Measurements from ENCODE around the gene NUDCD3. TPM values are rescaled to one million over a fixed set of nuclear protein-coding genes. Genes with fewer than 3 reads are reported as not detected.

Gene NUDCD3
- total and polyA plus RNA-seq, 4 experiments from 2014 or later: 55.2 to 108 (median 80.9) TPM

- ChIA-PET CTCF (ENCODE audit: partially characterized antibody) (no interaction called here), POLR2A (ENCODE audit: partially characterized antibody) (interaction anchor here (0.6 to 1.8 kb wide), 2 partner anchors 21 to 62 kb away, joined by 3 to 4 read pairs; partner anchors contain the start of gene NUDCD3)
- Mint-ChIP-seq H3K36me3 (peaks cover 58 to 80% of the 10 kb centered on the region in 2 donors), H3K27ac (peak overlapping the region in 2 of 7 donors; percentile 35 to 53), H3K4me3 (peak overlapping the region in 1 of 8 donors; percentile 4), H3K27me3 (no peaks in the 10 kb centered on the region), H3K9me3 (no peaks in the 10 kb centered on the region), H3K4me1 (peaks cover 40 to 82% (median 62%) of the 10 kb centered on the region in 4 donors)
- Histone ChIP-seq H3K27ac (ENCODE audit: low read depth, low read length) (no peak overlapping the region), H3K27me3 (ENCODE audit: insufficient read depth, low read length) (no peaks in the 10 kb centered on the region), H3K4me3 (ENCODE audit: low read length in 2 of 2) (no peak overlapping the region), H3K36me3 (ENCODE audit: insufficient read depth, low read length) (peaks cover 35% of the 10 kb centered on the region), H3K4me1 (ENCODE audit: insufficient read depth, low read length) (peaks cover 33% of the 10 kb centered on the region), H3K9me3 (ENCODE audit: control insufficient read depth in 1 of 2, low read length in 2 of 2) (no peaks in the 10 kb centered on the region)
- intact Hi-C loops (cut with micrococcal nuclease): no loop called here
- no peak for DNase-seq
These were observed 20.4 kb downstream of the NUDCD3 start for GRCh38 chr7:44470135-44470479.

GRCh38 chr7:44469461-44470134 is 20.9 kb downstream of the NUDCD3 start:
- CTCF ChIA-PET (ENCODE audit: partially characterized antibody): no interaction called here
- peaks cover 33% of the 10 kb centered on the region for H3K4me1 ChIP-seq (ENCODE audit: insufficient read depth, low read length)
- no peaks in the 10 kb centered on the region for H3K9me3 Mint-ChIP-seq
- peak overlapping the region in 1 of 8 donors; percentile 4 for H3K4me3 Mint-ChIP-seq
- peaks cover 41 to 83% (median 61%) of the 10 kb centered on the region in 4 donors for H3K4me1 Mint-ChIP-seq
- intact Hi-C loops (cut with micrococcal nuclease): loop anchor here (10.0 kb wide), 1 partner anchor 55 kb away; no protein-coding TSS in a partner anchor
- no peaks in the 10 kb centered on the region for H3K27me3 Mint-ChIP-seq
- DNase-seq: no peak
- POLR2A ChIA-PET (ENCODE audit: partially characterized antibody): interaction anchor here (0.6 to 1.8 kb wide), 2 partner anchors 21 to 62 kb away, joined by 3 to 4 read pairs; partner anchors contain the start of gene NUDCD3
- peaks cover 33% of the 10 kb centered on the region for H3K36me3 ChIP-seq (ENCODE audit: insufficient read depth, low read length)
- no peaks in the 10 kb centered on the region for H3K9me3 ChIP-seq (ENCODE audit: control insufficient read depth in 1 of 2, low read length in 2 of 2)
- peaks cover 59 to 80% of the 10 kb centered on the region in 2 donors for H3K36me3 Mint-ChIP-seq
- H3K4me3 ChIP-seq (ENCODE audit: low read length in 2 of 2): no peak overlapping the region
- no peaks in the 10 kb centered on the region for H3K27me3 ChIP-seq (ENCODE audit: insufficient read depth, low read length)
- H3K27ac ChIP-seq (ENCODE audit: low read depth, low read length): no peak overlapping the region
- H3K27ac Mint-ChIP-seq: peak overlapping the region in 4 of 7 donors; percentile 16 to 84 (median 70)

GRCh38 chr7:44467217-44467548 is 23.3 kb downstream of the NUDCD3 start:
- DNase-seq: no peak
- intact Hi-C loops (cut with micrococcal nuclease): loop anchor here (10.0 kb wide), 1 partner anchor 52 kb away; no protein-coding TSS in a partner anchor
- H3K27ac Mint-ChIP-seq: no peak overlapping the region
- peaks cover 41% of the 10 kb centered on the region for H3K4me1 ChIP-seq (ENCODE audit: insufficient read depth, low read length)
- H3K27me3 Mint-ChIP-seq: no peaks in the 10 kb centered on the region
- H3K27ac ChIP-seq (ENCODE audit: low read depth, low read length): no peak overlapping the region
- peak overlapping the region in 1 of 8 donors; percentile 30 for H3K4me3 Mint-ChIP-seq
- peaks cover 41 to 67% of the 10 kb centered on the region in 2 donors for H3K36me3 Mint-ChIP-seq
- no peaks in the 10 kb centered on the region for H3K27me3 ChIP-seq (ENCODE audit: insufficient read depth, low read length)
- no peaks in the 10 kb centered on the region for H3K9me3 ChIP-seq (ENCODE audit: control insufficient read depth in 1 of 2, low read length in 2 of 2)
- H3K36me3 ChIP-seq (ENCODE audit: insufficient read depth, low read length): peaks cover 23% of the 10 kb centered on the region
- ChIA-PET POLR2A (ENCODE audit: partially characterized antibody) (no interaction called here), CTCF (ENCODE audit: partially characterized antibody) (no interaction called here)
- no peak overlapping the region for H3K4me3 ChIP-seq (ENCODE audit: low read length in 2 of 2)
- peaks cover 37 to 78% (median 58%) of the 10 kb centered on the region in 4 donors for H3K4me1 Mint-ChIP-seq
- no peaks in the 10 kb centered on the region for H3K9me3 Mint-ChIP-seq

GRCh38 chr7:44466300-44467216 is 23.9 kb downstream of the NUDCD3 start:
- peaks cover 19% of the 10 kb centered on the region for H3K36me3 ChIP-seq (ENCODE audit: insufficient read depth, low read length)

GRCh38 chr7:44465490-44465889 is 25.0 kb downstream of the NUDCD3 start:
- Histone ChIP-seq H3K36me3 (ENCODE audit: insufficient read depth, low read length) (peaks cover 18% of the 10 kb centered on the region), H3K9me3 (ENCODE audit: control insufficient read depth in 1 of 2, low read length in 2 of 2) (no peaks in the 10 kb centered on the region), H3K27me3 (ENCODE audit: insufficient read depth, low read length) (no peaks in the 10 kb centered on the region), H3K4me3 (ENCODE audit: low read length in 2 of 2) (no peak overlapping the region), H3K4me1 (ENCODE audit: insufficient read depth, low read length) (peaks cover 45% of the 10 kb centered on the region), H3K27ac (ENCODE audit: low read depth, low read length) (no peak overlapping the region)
- Mint-ChIP-seq H3K36me3 (peaks cover 38 to 62% of the 10 kb centered on the region in 2 donors), H3K9me3 (no peaks in the 10 kb centered on the region), H3K4me3 (no peak overlapping the region), H3K4me1 (peaks cover 45 to 84% (median 66%) of the 10 kb centered on the region in 4 donors), H3K27me3 (no peaks in the 10 kb centered on the region), H3K27ac (peak overlapping the region in 1 of 7 donors; percentile 10)
- DNase-seq: no peak
- intact Hi-C loops (cut with micrococcal nuclease): loop anchor here (10.0 kb wide), 1 partner anchor 51 kb away; no protein-coding TSS in a partner anchor
- ChIA-PET CTCF (ENCODE audit: partially characterized antibody) (interaction anchor here (1.0 kb wide), 1 partner anchor 26 kb away, joined by 3 read pairs; no protein-coding TSS in a partner anchor), POLR2A (ENCODE audit: partially characterized antibody) (no interaction called here)

More at GRCh38 chr7:44466300-44467216, 23.9 kb downstream of the NUDCD3 start:
- no peaks in the 10 kb centered on the region for H3K9me3 ChIP-seq (ENCODE audit: control insufficient read depth in 1 of 2, low read length in 2 of 2)
- DNase-seq: no peak
- CTCF ChIA-PET (ENCODE audit: partially characterized antibody): interaction anchor here (1.0 kb wide), 1 partner anchor 25 kb away, joined by 3 read pairs; no protein-coding TSS in a partner anchor
- Mint-ChIP-seq H3K4me1 (peaks cover 39 to 79% (median 60%) of the 10 kb centered on the region in 4 donors), H3K27me3 (no peaks in the 10 kb centered on the region), H3K27ac (no peak overlapping the region), H3K9me3 (no peaks in the 10 kb centered on the region), H3K4me3 (peak overlapping the region in 1 of 8 donors; percentile 30), H3K36me3 (peaks cover 39 to 66% of the 10 kb centered on the region in 2 donors)
- H3K27ac ChIP-seq (ENCODE audit: low read depth, low read length): no peak overlapping the region
- POLR2A ChIA-PET (ENCODE audit: partially characterized antibody): no interaction called here
- intact Hi-C loops (cut with micrococcal nuclease): loop anchor here (10.0 kb wide), 1 partner anchor 52 kb away; no protein-coding TSS in a partner anchor
- H3K27me3 ChIP-seq (ENCODE audit: insufficient read depth, low read length): no peaks in the 10 kb centered on the region
- H3K4me3 ChIP-seq (ENCODE audit: low read length in 2 of 2): no peak overlapping the region
- H3K4me1 ChIP-seq (ENCODE audit: insufficient read depth, low read length): peaks cover 43% of the 10 kb centered on the region

GRCh38 chr7:44463169-44463808 is 27.2 kb downstream of the NUDCD3 start:
- DNase-seq: no peak
- peaks cover 18% of the 10 kb centered on the region for H3K36me3 ChIP-seq (ENCODE audit: insufficient read depth, low read length)
- Mint-ChIP-seq H3K4me1 (peaks cover 45 to 79% (median 63%) of the 10 kb centered on the region in 4 donors), H3K27ac (peak overlapping the region in 1 of 7 donors; percentile 12), H3K27me3 (no peaks in the 10 kb centered on the region), H3K9me3 (no peaks in the 10 kb centered on the region), H3K36me3 (peaks cover 29 to 46% of the 10 kb centered on the region in 2 donors), H3K4me3 (no peak overlapping the region)
- H3K9me3 ChIP-seq (ENCODE audit: control insufficient read depth in 1 of 2, low read length in 2 of 2): no peaks in the 10 kb centered on the region
- peaks cover 58% of the 10 kb centered on the region for H3K4me1 ChIP-seq (ENCODE audit: insufficient read depth, low read length)
- intact Hi-C loops (cut with micrococcal nuclease): loop anchor here (10.0 kb wide), 1 partner anchor 48 kb away; no protein-coding TSS in a partner anchor
- ChIA-PET CTCF (ENCODE audit: partially characterized antibody) (interaction anchor here (2.5 to 3.1 kb wide), 2 partner anchors 12 to 31 kb away, joined by 7 to 12 read pairs; no protein-coding TSS in a partner anchor), POLR2A (ENCODE audit: partially characterized antibody) (no interaction called here)
- no peaks in the 10 kb centered on the region for H3K27me3 ChIP-seq (ENCODE audit: insufficient read depth, low read length)
- H3K4me3 ChIP-seq (ENCODE audit: low read length in 2 of 2): no peak overlapping the region
- H3K27ac ChIP-seq (ENCODE audit: low read depth, low read length): no peak overlapping the region
